Naive thymus-derived CD4-positive, alpha-beta T cell (primary cell): Measurements from ENCODE around the gene CXCL5. TPM values are rescaled to one million over a fixed set of nuclear protein-coding genes. Genes with fewer than 3 reads are reported as not detected.
"Not testable (repeated sequence)": the region's sequence is repeated elsewhere in the genome, so short reads cannot be mapped to it uniquely, and the experiment has no call there.

ENCODE experiments used
- ATAC-seq: fragments of 150-1000 bp; cut with Tn5 transposase; 2 replicates; pipeline ENCODE4 v1.10.0; 2021; ENCODE audit warnings: mild to moderate bottlenecking, moderate library complexity
- CTCF ChIA-PET: fragments of 350-600 bp; sonication (Branson Sonifier 250); formaldehyde crosslinking; loops from one replicate; lab custom pipeline; 2021; ENCODE audit warnings: antibody characterized with exemption; lab: Charles Lee
- POLR2A ChIA-PET: fragments of 350-600 bp; sonication (Branson Sonifier 250); formaldehyde crosslinking; loops from one replicate; lab custom pipeline; 2021; ENCODE audit warnings: antibody characterized with exemption, inconsistent platforms; lab: Charles Lee
- DNase-seq, 9 donors: peaks; one replicate each; pipeline versions ENCODE4 v3.0.0 to v3.0.0-alpha.2; 2020 to 2022; ENCODE audit warnings: mixed read lengths in 1 of 9
- H3K27ac ChIP-seq: one replicate; pipeline ENCODE4 v1.7.0; 2013; ENCODE audit warnings: mild to moderate bottlenecking, low read depth, low read length, moderate library complexity
- H3K27me3 ChIP-seq, 2 donors: one replicate each; pipeline ENCODE4 v1.7.0; 2013; ENCODE audit warnings: low read length in 2 of 2, mild to moderate bottlenecking in 2 of 2, moderate library complexity in 2 of 2; ENCODE audit not compliant: control insufficient read depth in 2 of 2, insufficient read depth in 2 of 2
- H3K36me3 ChIP-seq, 3 experiments: 1 replicate in 2 of 3; 2 replicates in 1 of 3; pipeline ENCODE4 v1.7.0; 2013; ENCODE audit warnings: low read length in 3 of 3, mild to moderate bottlenecking in 3 of 3, moderate library complexity in 1 of 3; ENCODE audit not compliant: insufficient read depth in 3 of 3, control insufficient read depth in 2 of 3
- H3K4me1 ChIP-seq, 2 donors: one replicate each; pipeline ENCODE4 v1.7.0; 2013; ENCODE audit warnings: low read length in 2 of 2, mild to moderate bottlenecking in 2 of 2, moderate library complexity in 1 of 2; ENCODE audit not compliant: control insufficient read depth in 2 of 2, insufficient read depth in 2 of 2
- H3K4me3 ChIP-seq: 2 replicates; pipeline ENCODE4 v1.7.0; 2013; ENCODE audit warnings: mild to moderate bottlenecking, low read length
- H3K9me3 ChIP-seq, 3 experiments: 1 replicate in 2 of 3; 2 replicates in 1 of 3; pipeline ENCODE4 v1.7.0; 2013; ENCODE audit warnings: low read length in 3 of 3; ENCODE audit not compliant: control insufficient read depth in 2 of 3
- H3K27ac Mint-ChIP-seq, 9 donors: one replicate each; pipeline ENCODE4 v1.8.0; 2020 to 2022; ENCODE audit warnings: mixed read lengths in 9 of 9, mild to moderate bottlenecking in 8 of 9, moderate library complexity in 5 of 9, inconsistent platforms in 2 of 9
- H3K27me3 Mint-ChIP-seq, 5 donors: one replicate each; pipeline ENCODE4 v1.8.0; 2021 to 2022; ENCODE audit warnings: mixed read lengths in 5 of 5, mild to moderate bottlenecking in 1 of 5
- H3K36me3 Mint-ChIP-seq, 5 donors: one replicate each; pipeline ENCODE4 v1.8.0; 2020 to 2022; ENCODE audit warnings: mixed read lengths in 5 of 5, mild to moderate bottlenecking in 3 of 5, inconsistent platforms in 1 of 5
- H3K4me1 Mint-ChIP-seq, 7 donors: one replicate each; pipeline ENCODE4 v1.8.0; 2020 to 2022; ENCODE audit warnings: mixed read lengths in 7 of 7, mild to moderate bottlenecking in 3 of 7, inconsistent platforms in 1 of 7
- H3K4me3 Mint-ChIP-seq, 10 donors: one replicate each; pipeline ENCODE4 v1.8.0; 2020 to 2022; ENCODE audit warnings: mild to moderate bottlenecking in 10 of 10, mixed read lengths in 10 of 10, moderate library complexity in 6 of 10, inconsistent platforms in 2 of 10
- H3K9me3 Mint-ChIP-seq, 11 donors: one replicate each; pipeline ENCODE4 v1.8.0; 2020 to 2022; ENCODE audit warnings: mixed read lengths in 11 of 11, mild to moderate bottlenecking in 4 of 11, inconsistent platforms in 1 of 11, moderate library complexity in 1 of 11
- intact Hi-C, 2 donors: fragments of 100-400 bp; cut with micrococcal nuclease; formaldehyde crosslinking; loops; one replicate each; pipeline ENCODE4 v1.15.1; 2023
- polyA plus RNA-seq, 2 donors: library from polyadenylated mRNA; unstranded; fragments of 300-500 nt; fragmentation: Illumina TruSeq; gene quantifications; one replicate each; pipeline ENCODE4 v1.2.3, GENCODE V29; 2021
- total RNA-seq, 6 experiments: library from RNA in 5 of 6; stranded (reverse) in 5 of 6; gene quantifications; 1 replicate in 5 of 6; 2 replicates in 1 of 6; pipeline ENCODE4 v1.2.3 and lab custom pipeline; 2021 to 2026

Gene CXCL5
- total and polyA plus RNA-seq, 7 experiments from 2014 or later, result 0.29 TPM; not detected in 6

GRCh38 chr4:73964862-73965611 is 33.4 kb downstream of the CXCL5 start:
- peaks cover 7 to 33% (median 14%) of the 10 kb centered on the region in 11 donors for H3K9me3 Mint-ChIP-seq
- DNase-seq (no peak), ATAC-seq (no peak)

GRCh38 chr4:73962724-73963123 is 35.8 kb downstream of the CXCL5 start:
- Mint-ChIP-seq H3K27ac (no peak overlapping the region), H3K4me3 (no peak overlapping the region), H3K27me3 (peaks cover 0 to 7% (median 0%) of the 10 kb centered on the region in 5 donors), H3K9me3 (peaks cover 7 to 45% (median 19%) of the 10 kb centered on the region in 11 donors), H3K4me1 (no peaks in the 10 kb centered on the region), H3K36me3 (peaks cover 0 to 6% (median 0%) of the 10 kb centered on the region in 5 donors)
- no peaks in the 10 kb centered on the region for H3K9me3 ChIP-seq
- H3K4me3 ChIP-seq, result no peak overlapping the region
- no peak for ATAC-seq
- H3K27ac ChIP-seq, result no peak overlapping the region
- ChIA-PET CTCF (no interaction called here), POLR2A (no interaction called here)
- DNase-seq, result no peak
- no peaks in the 10 kb centered on the region for H3K27me3 ChIP-seq
- intact Hi-C loops, result loop anchor here in 1 of 2 donors (10.0 kb wide), 1 partner anchor 62 kb away; no protein-coding TSS in a partner anchor
- no peaks in the 10 kb centered on the region for H3K36me3 ChIP-seq
- H3K4me1 ChIP-seq, result no peaks in the 10 kb centered on the region

More at GRCh38 chr4:73964862-73965611, 33.4 kb downstream of the CXCL5 start:
- no peaks in the 10 kb centered on the region for H3K27me3 ChIP-seq
- H3K4me1 ChIP-seq, result no peaks in the 10 kb centered on the region
- CTCF ChIA-PET, result no interaction called here
- Mint-ChIP-seq H3K36me3 (peaks cover 0 to 6% (median 0%) of the 10 kb centered on the region in 5 donors), H3K27me3 (peaks cover 0 to 7% (median 0%) of the 10 kb centered on the region in 5 donors), H3K4me1 (no peaks in the 10 kb centered on the region), H3K4me3 (no peak overlapping the region), H3K27ac (no peak overlapping the region)
- no peaks in the 10 kb centered on the region for H3K9me3 ChIP-seq
- no peaks in the 10 kb centered on the region for H3K36me3 ChIP-seq
- POLR2A ChIA-PET, result no interaction called here
- H3K27ac ChIP-seq, result no peak overlapping the region
- no peak overlapping the region for H3K4me3 ChIP-seq
- intact Hi-C loops, result loop anchor here in 1 of 2 donors (10.0 kb wide), 1 partner anchor 60 kb away; no protein-coding TSS in a partner anchor

DNA sequence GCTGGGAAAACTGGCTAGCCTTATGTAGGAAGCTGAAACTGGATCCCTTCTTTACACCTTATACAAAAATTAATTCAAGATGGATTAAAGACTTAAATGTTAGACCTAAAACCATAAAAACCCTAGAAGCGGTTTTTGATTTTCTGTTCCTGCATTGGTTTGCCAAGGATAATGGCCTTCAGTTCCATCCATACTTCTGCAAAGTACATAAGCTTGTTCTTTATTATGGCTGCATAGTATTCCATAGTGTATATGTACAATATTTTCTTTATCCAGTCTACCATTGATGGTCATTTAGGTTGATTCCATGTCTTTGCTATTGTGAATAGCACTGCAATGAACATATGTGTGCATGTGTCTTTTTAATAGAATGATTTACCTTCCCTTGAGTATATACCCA is 39.4 kb downstream of the CXCL5 start:
- intact Hi-C loops, H3K27ac Mint-ChIP-seq, H3K4me1 Mint-ChIP-seq, H3K27me3 Mint-ChIP-seq, H3K4me1 ChIP-seq, H3K27me3 ChIP-seq, ATAC-seq, H3K4me3 Mint-ChIP-seq, POLR2A ChIA-PET, H3K36me3 ChIP-seq, CTCF ChIA-PET, H3K9me3 ChIP-seq, H3K27ac ChIP-seq, H3K4me3 ChIP-seq, DNase-seq: not testable (repeated sequence)
- Mint-ChIP-seq H3K36me3 (peaks cover 0 to 11% (median 0%) of the 10 kb centered on the region in 5 donors), H3K9me3 (peaks cover 9 to 69% (median 25%) of the 10 kb centered on the region in 11 donors)

DNA sequence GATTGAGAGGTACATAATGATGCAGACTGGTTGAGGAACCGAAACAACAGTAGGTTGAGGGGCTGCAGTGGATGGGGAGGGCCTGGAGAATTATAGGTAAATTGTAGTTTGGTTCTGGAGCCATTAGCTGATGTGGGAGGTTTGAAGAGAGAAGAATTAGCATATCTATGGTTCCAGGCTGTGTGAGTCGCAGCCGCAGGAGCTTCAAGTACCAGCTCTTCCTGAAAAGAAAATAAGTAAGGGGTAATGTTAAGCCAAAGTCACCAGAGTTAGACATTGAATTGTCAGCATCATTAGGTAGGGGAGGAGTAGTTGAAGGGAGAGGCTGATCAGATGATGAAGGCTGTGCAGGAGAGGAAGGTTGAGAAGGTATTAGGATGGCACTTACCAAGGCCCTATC is 46.1 kb downstream of the CXCL5 start:
- no peak overlapping the region for H3K4me3 ChIP-seq
- ATAC-seq, result no peak
- Mint-ChIP-seq H3K4me1 (no peaks in the 10 kb centered on the region), H3K27me3 (peaks cover 0 to 10% (median 5%) of the 10 kb centered on the region in 5 donors), H3K36me3 (peaks cover 0 to 5% (median 0%) of the 10 kb centered on the region in 5 donors), H3K9me3 (peaks cover under 1 to 25% (median 11%) of the 10 kb centered on the region in 11 donors), H3K27ac (peak overlapping the region in 1 of 9 donors; percentile 36), H3K4me3 (no peak overlapping the region)
- H3K36me3 ChIP-seq, result no peaks in the 10 kb centered on the region
- H3K27ac ChIP-seq, result no peak overlapping the region
- POLR2A ChIA-PET, result no interaction called here
- CTCF ChIA-PET, result no interaction called here
- no peaks in the 10 kb centered on the region for H3K9me3 ChIP-seq
- H3K4me1 ChIP-seq, result no peaks in the 10 kb centered on the region
- intact Hi-C loops, result no loop called here
- DNase-seq, result no peak
- no peaks in the 10 kb centered on the region for H3K27me3 ChIP-seq

GRCh38 chr4:73950376-73950920 is 48.0 kb downstream of the CXCL5 start:
- ATAC-seq, CTCF ChIA-PET: not testable (repeated sequence)

GRCh38 chr4:73948990-73949706 is 49.3 kb downstream of the CXCL5 start:
- H3K27ac Mint-ChIP-seq, result no peak overlapping the region
- Histone ChIP-seq H3K4me1 (no peaks in the 10 kb centered on the region), H3K27me3 (no peaks in the 10 kb centered on the region), H3K27ac (no peak overlapping the region), H3K4me3 (no peak overlapping the region), H3K36me3 (no peaks in the 10 kb centered on the region), H3K9me3 (no peaks in the 10 kb centered on the region)
- ATAC-seq (no peak), DNase-seq (no peak)
- H3K27me3 Mint-ChIP-seq, result peaks cover 20 to 34% (median 28%) of the 10 kb centered on the region in 5 donors
- H3K4me1 Mint-ChIP-seq, result no peaks in the 10 kb centered on the region
- CTCF ChIA-PET, result no interaction called here
- intact Hi-C loops, result no loop called here
- H3K4me3 Mint-ChIP-seq, result no peak overlapping the region
- peaks cover 0 to 18% (median 4%) of the 10 kb centered on the region in 11 donors for H3K9me3 Mint-ChIP-seq
- peaks cover 0 to 7% (median 0%) of the 10 kb centered on the region in 5 donors for H3K36me3 Mint-ChIP-seq
- POLR2A ChIA-PET, result no interaction called here

More at GRCh38 chr4:73950376-73950920, 48.0 kb downstream of the CXCL5 start:
- H3K36me3 Mint-ChIP-seq, H3K9me3 ChIP-seq, H3K4me3 Mint-ChIP-seq, H3K27ac ChIP-seq, intact Hi-C loops, POLR2A ChIA-PET, DNase-seq, H3K27me3 ChIP-seq, H3K4me3 ChIP-seq, H3K36me3 ChIP-seq, H3K4me1 ChIP-seq, H3K27ac Mint-ChIP-seq, H3K4me1 Mint-ChIP-seq: not testable (repeated sequence)
- H3K9me3 Mint-ChIP-seq, result peaks cover 0 to 21% (median 6%) of the 10 kb centered on the region in 11 donors
- H3K27me3 Mint-ChIP-seq, result peaks cover 10 to 24% (median 17%) of the 10 kb centered on the region in 5 donors
